ENCODE data around the gene ENTPD3.

The ENTPD3 gene

GRCh38 chr3:40445880-40446279 is 58.9 kb downstream of the ENTPD3 start:
- in situ Hi-C loops (cut with MboI; ENCODE audit: low pct_unique_long_range_greater_than_20kb, low sequenced_read_pairs, unreplicated experiment): no loop called here
- TF ChIP-seq CTCF (IDR thresholded peaks at IDR 0.05; ENCODE audit: extremely low read depth, insufficient read depth, missing control alignments): no peak

DNA sequence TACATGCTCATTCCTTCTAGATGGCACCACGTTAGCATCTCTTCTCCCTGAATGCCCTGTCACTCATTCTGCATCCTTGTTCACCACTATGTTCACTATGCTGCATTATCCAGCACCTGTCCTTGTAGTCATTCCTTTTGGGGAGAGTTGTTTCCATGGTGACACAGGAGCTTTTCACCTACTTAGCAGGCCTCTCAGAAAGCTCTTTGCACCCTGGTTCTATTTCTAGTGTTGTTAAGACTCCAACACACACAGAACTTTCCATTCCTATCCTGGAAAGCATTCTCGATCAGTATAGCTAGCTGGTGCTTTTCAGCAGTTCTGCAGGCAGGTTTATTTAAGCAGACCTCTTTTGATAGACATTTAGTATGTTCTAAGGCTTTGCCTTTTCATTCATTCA is 63.5 kb downstream of the ENTPD3 start:
- no peak for DNase-seq (ENCODE audit: low spot score)
- no peak for TF ChIP-seq CTCF (IDR thresholded peaks at IDR 0.05; ENCODE audit: extremely low read depth, insufficient read depth, missing control alignments)
- in situ Hi-C loops (cut with MboI; ENCODE audit: low pct_unique_long_range_greater_than_20kb, low sequenced_read_pairs, unreplicated experiment): no loop called here

More at GRCh38 chr3:40445880-40446279, 58.9 kb downstream of the ENTPD3 start:
- DNase-seq (ENCODE audit: low spot score): no peak

- in situ Hi-C loops (cut with MboI; ENCODE audit: low pct_unique_long_range_greater_than_20kb, low sequenced_read_pairs, unreplicated experiment): no loop called here
- no peak for TF ChIP-seq CTCF (IDR thresholded peaks at IDR 0.05; ENCODE audit: extremely low read depth, insufficient read depth, missing control alignments)
- no peak for DNase-seq (ENCODE audit: low spot score)
Observed at GRCh38 chr3:40451551-40451950, 64.6 kb downstream of the ENTPD3 start.

- in situ Hi-C loops (cut with MboI; ENCODE audit: low pct_unique_long_range_greater_than_20kb, low sequenced_read_pairs, unreplicated experiment): no loop called here
- no peak for TF ChIP-seq CTCF (IDR thresholded peaks at IDR 0.05; ENCODE audit: extremely low read depth, insufficient read depth, missing control alignments)
- no peak for DNase-seq (ENCODE audit: low spot score)
Observed at GRCh38 chr3:40452057-40452456, 65.1 kb downstream of the ENTPD3 start.

DNA sequence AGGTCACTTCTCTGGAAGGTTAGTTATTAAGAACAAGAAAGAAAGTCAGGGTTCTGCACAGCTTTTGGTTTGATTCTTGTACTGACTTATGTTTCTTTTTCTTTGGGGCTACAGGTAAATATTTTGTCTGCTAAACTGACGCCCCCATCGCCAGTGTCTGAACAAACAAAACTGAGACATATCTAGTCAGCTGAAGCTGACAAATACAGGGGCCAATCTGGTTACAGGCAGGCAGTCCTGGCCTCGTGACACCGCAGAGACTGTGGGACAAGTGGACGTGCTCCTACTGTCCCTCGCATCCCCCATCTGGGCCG is 65.5 kb downstream of the ENTPD3 start:
- no peak for DNase-seq (ENCODE audit: low spot score)
- TF ChIP-seq CTCF (IDR thresholded peaks at IDR 0.05; ENCODE audit: extremely low read depth, insufficient read depth, missing control alignments): no peak
- in situ Hi-C loops (cut with MboI; ENCODE audit: low pct_unique_long_range_greater_than_20kb, low sequenced_read_pairs, unreplicated experiment): no loop called here

GRCh38 chr3:40452876-40453730 is 66.1 kb downstream of the ENTPD3 start:
- in situ Hi-C loops (cut with MboI; ENCODE audit: low pct_unique_long_range_greater_than_20kb, low sequenced_read_pairs, unreplicated experiment): no loop called here
- peak; percentile 94 for DNase-seq (ENCODE audit: low spot score)
- no peak for TF ChIP-seq CTCF (IDR thresholded peaks at IDR 0.05; ENCODE audit: extremely low read depth, insufficient read depth, missing control alignments)

All from GM13977 (cell line).